ENCODE data around the gene ANKRD24.
"Not testable (repeated sequence)": the region's sequence is repeated elsewhere in the genome, so short reads cannot be mapped to it uniquely, and the experiment has no call there.

The ANKRD24 gene

GRCh38 chr19:4173479-4174212 is 8.8 kb upstream of the ANKRD24 start:
- DNase-seq (ENCODE audit: low read depth in 2 of 2), result no peak

- DNase-seq (ENCODE audit: low read depth in 2 of 2), result no peak
Observed at GRCh38 chr19:4174213-4174894, 8.1 kb upstream of the ANKRD24 start.

GRCh38 chr19:4174895-4175668 is 7.4 kb upstream of the ANKRD24 start:
- DNase-seq (ENCODE audit: low read depth in 2 of 2), result no peak

- no peak for DNase-seq (ENCODE audit: low read depth in 2 of 2)
Observed at GRCh38 chr19:4175669-4175931, 6.9 kb upstream of the ANKRD24 start.

- no peak for DNase-seq (ENCODE audit: low read depth in 2 of 2)
Observed at GRCh38 chr19:4177146-4177545, 5.3 kb upstream of the ANKRD24 start.

- DNase-seq (ENCODE audit: low read depth in 2 of 2), result no peak
Observed at GRCh38 chr19:4178990-4179389, 3.5 kb upstream of the ANKRD24 start.

GRCh38 chr19:4181053-4181508 is 1.4 kb upstream of the ANKRD24 start:
- DNase-seq (ENCODE audit: low read depth in 2 of 2), result no peak

GRCh38 chr19:4183967-4184717 is 1.7 kb downstream of the ANKRD24 start:
- no peak for DNase-seq (ENCODE audit: low read depth in 2 of 2)

- DNase-seq (ENCODE audit: low read depth in 2 of 2), result no peak
Observed at GRCh38 chr19:4184718-4185352, 2.3 kb downstream of the ANKRD24 start.

GRCh38 chr19:4185413-4186086 is 3.1 kb downstream of the ANKRD24 start:
- DNase-seq (ENCODE audit: low read depth in 2 of 2), result no peak

- DNase-seq (ENCODE audit: low read depth in 2 of 2), result peak; percentile 49 to 52
Observed at GRCh38 chr19:4186087-4186993, 3.9 kb downstream of the ANKRD24 start.

- no peak for DNase-seq (ENCODE audit: low read depth in 2 of 2)
Observed at GRCh38 chr19:4187313-4188122, 5.0 kb downstream of the ANKRD24 start.

GRCh38 chr19:4189641-4190040 is 7.2 kb downstream of the ANKRD24 start:
- no peak for DNase-seq (ENCODE audit: low read depth in 2 of 2)

GRCh38 chr19:4192537-4192936 is 10.0 kb downstream of the ANKRD24 start:
- not testable (repeated sequence) for DNase-seq (ENCODE audit: low read depth in 2 of 2)

- DNase-seq (ENCODE audit: low read depth in 2 of 2), result no peak
Observed at GRCh38 chr19:4194353-4194752, 11.9 kb downstream of the ANKRD24 start.

- no peak for DNase-seq (ENCODE audit: low read depth in 2 of 2)
Observed at GRCh38 chr19:4196009-4196408, 13.5 kb downstream of the ANKRD24 start.

GRCh38 chr19:4196587-4197148 is 14.2 kb downstream of the ANKRD24 start:
- no peak for DNase-seq (ENCODE audit: low read depth in 2 of 2)

- no peak for DNase-seq (ENCODE audit: low read depth in 2 of 2)
Observed at GRCh38 chr19:4197228-4197624, 14.7 kb downstream of the ANKRD24 start.
